ENCODE measurements around the gene DLX1. TPM values are rescaled to one million over a fixed set of nuclear protein-coding genes. Genes with fewer than 3 reads are reported as not detected.

The DLX1 gene
- total RNA-seq, 1 donor, result not detected

Other genes starting within 250 kb of the DLX1 start
- gene SLC25A12, start 191.3 kb upstream of the DLX1 start, total RNA-seq, result 21.3 and 25.5 TPM in 2 replicates
- 38.0 and 46.6 TPM in 2 replicates for gene HAT1, start 163.0 kb upstream of the DLX1 start, total RNA-seq
- gene METAP1D, start 85.6 kb upstream of the DLX1 start, total RNA-seq, result 9.3 and 13.4 TPM in 2 replicates
- under 0.01 TPM in 2 replicates for gene DLX2, start 17.4 kb downstream of the DLX1 start, total RNA-seq